ENCODE data around the gene KIAA1217.

DNA sequence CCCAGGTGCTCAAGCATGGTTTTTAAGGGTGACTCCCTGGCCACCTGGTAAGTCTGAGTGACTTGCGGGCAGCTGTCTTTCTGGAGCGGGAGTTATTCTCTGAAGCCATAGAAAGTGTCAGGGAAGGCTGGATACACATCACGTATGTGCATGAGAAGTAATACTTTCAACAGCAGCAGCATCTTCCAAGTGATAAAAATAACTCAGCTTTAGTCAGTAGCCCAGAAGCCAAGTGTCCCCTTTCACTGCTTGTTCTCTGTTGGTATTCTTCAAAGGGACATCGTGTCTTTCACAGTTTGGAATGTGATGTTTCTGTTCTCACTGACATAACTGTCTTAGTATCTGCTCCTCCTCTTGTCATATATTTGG, 97.6 kb downstream of the KIAA1217 start:
- TF ChIP-seq, protein P1, sequence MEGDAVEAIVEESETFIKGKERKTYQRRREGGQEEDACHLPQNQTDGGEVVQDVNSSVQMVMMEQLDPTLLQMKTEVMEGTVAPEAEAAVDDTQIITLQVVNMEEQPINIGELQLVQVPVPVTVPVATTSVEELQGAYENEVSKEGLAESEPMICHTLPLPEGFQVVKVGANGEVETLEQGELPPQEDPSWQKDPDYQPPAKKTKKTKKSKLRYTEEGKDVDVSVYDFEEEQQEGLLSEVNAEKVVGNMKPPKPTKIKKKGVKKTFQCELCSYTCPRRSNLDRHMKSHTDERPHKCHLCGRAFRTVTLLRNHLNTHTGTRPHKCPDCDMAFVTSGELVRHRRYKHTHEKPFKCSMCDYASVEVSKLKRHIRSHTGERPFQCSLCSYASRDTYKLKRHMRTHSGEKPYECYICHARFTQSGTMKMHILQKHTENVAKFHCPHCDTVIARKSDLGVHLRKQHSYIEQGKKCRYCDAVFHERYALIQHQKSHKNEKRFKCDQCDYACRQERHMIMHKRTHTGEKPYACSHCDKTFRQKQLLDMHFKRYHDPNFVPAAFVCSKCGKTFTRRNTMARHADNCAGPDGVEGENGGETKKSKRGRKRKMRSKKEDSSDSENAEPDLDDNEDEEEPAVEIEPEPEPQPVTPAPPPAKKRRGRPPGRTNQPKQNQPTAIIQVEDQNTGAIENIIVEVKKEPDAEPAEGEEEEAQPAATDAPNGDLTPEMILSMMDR (IDR thresholded peaks at IDR 0.05), result no peak
- peak; percentile 46 for TF ChIP-seq POLR2AphosphoS5 (IDR thresholded peaks at IDR 0.05)
- no peak for TF ChIP-seq POLR2A (IDR thresholded peaks at IDR 0.05)

All from prostate gland (tissue), 2 donors.